Colonic mucosa (tissue), 4 donors: ENCODE results near the gene TMEM232. TPM values are rescaled to one million over a fixed set of nuclear protein-coding genes. Genes with fewer than 3 reads are reported as not detected.

ENCODE experiments used
- DNase-seq: peaks from one replicate; pipeline ENCODE4 v3.0.0-alpha.2; 2020
- H3K27ac ChIP-seq: fragments of 200-600 bp; one replicate; pipeline ENCODE4 v1.8.0; 2021
- H3K27me3 ChIP-seq: fragments of 200-600 bp; one replicate; pipeline ENCODE4 v1.8.0; 2021
- H3K36me3 ChIP-seq: fragments of 200-600 bp; one replicate; pipeline ENCODE4 v1.8.0; 2021
- H3K4me1 ChIP-seq: fragments of 200-600 bp; one replicate; pipeline ENCODE4 v1.8.0; 2021; ENCODE audit warnings: mild to moderate bottlenecking
- H3K4me3 ChIP-seq: fragments of 200-600 bp; one replicate; pipeline ENCODE4 v1.8.0; 2021
- H3K9ac ChIP-seq, 2 donors: one replicate each; pipeline ENCODE4 v1.7.0; 2013; ENCODE audit warnings: control low read depth in 2 of 2, low read depth in 2 of 2, low read length in 2 of 2
- H3K9me3 ChIP-seq: fragments of 200-600 bp; one replicate; pipeline ENCODE4 v1.8.0; 2021
- intact Hi-C: fragments of 100-400 bp; cut with DNase I; formaldehyde crosslinking; loops from one replicate; pipeline ENCODE4 v1.14.1; 2022
- total RNA-seq, 2 donors: library from RNA; stranded (reverse); fragmentation: NEBNext Ultra II Directional in 1 of 2; extraction: Animal tissue kit (Norgen Biotek cat#: 25700) in 1 of 2; gene quantifications; one replicate each; pipeline ENCODE4 v1.2.1, GENCODE V29; 2021
- TF ChIP-seq, protein P1 (sequence below): fragments of 200-600 bp; IDR thresholded peaks from one replicate; pipeline ENCODE4 v1.8.0; 2022; ENCODE audit warnings: antibody characterized with exemption, mild to moderate bottlenecking
- donor health status: healthy.
- donor health status: DM: no; HTN: no; CAD: no.
- donor health status: DM: no; HTN: no; CAD: no.

The TMEM232 gene
- total RNA-seq, 2 donors from 2014 or later: 1.8 to 2.1 TPM

DNA sequence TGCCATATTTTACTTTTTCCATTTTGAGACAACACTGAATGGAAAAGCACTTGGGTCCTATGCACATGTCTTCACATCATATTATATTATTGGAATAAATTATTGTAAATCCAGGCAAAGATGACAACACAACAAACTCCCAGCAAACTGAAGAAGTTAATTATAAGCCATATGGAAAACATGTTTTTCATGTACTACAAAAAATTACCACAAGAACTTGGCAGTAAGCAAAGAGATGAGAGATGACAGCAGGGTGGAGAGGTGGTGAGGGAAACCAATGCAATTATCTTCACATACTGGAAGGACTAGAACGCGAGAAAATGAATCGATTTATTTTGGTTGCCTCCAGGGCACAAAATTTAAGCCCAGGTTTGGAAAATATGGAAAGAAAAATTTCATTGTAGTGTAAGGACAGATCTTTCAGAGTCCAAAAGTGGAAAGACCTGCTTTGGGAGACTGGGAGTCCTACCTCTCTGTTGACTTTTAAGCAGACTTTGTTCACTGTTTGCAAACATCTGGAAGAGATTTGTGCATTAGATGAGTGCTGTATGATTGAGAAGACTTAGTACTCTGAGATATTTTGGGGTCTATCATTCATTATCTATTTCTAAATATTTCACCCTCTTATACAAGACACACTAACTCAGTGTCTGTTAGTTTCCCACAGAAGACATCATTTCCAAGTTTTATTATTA is 138.0 kb downstream of the TMEM232 start:
- H3K36me3 ChIP-seq: no peaks in the 10 kb centered on the region
- no peak for DNase-seq
- intact Hi-C loops: no loop called here

DNA sequence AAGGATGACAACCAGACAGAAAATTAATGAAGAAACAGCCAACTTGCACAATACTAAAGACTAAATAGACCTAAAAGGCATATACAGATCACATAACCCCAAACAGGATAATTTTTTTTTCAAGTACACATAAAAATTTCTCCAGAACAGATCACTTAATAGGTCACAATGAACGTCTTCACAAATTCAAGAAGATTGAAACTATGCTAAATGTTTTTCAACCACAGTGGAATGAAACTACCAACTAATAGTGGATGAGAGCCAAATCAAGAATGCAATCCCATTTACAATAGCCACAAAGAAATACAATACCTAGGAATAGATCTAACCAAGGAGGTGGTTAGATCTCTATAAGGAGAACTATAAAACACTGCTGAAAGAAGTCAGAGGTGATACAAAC is 145.8 kb downstream of the TMEM232 start:
- intact Hi-C loops: no loop called here
- Histone ChIP-seq H3K36me3 (no peaks in the 10 kb centered on the region), H3K4me1 (no peaks in the 10 kb centered on the region), H3K9me3 (no peaks in the 10 kb centered on the region), H3K27ac (no peak overlapping the region), H3K4me3 (no peak overlapping the region), H3K27me3 (no peaks in the 10 kb centered on the region), H3K9ac (no peak overlapping the region)
- no peak for DNase-seq
- TF ChIP-seq, protein P1, sequence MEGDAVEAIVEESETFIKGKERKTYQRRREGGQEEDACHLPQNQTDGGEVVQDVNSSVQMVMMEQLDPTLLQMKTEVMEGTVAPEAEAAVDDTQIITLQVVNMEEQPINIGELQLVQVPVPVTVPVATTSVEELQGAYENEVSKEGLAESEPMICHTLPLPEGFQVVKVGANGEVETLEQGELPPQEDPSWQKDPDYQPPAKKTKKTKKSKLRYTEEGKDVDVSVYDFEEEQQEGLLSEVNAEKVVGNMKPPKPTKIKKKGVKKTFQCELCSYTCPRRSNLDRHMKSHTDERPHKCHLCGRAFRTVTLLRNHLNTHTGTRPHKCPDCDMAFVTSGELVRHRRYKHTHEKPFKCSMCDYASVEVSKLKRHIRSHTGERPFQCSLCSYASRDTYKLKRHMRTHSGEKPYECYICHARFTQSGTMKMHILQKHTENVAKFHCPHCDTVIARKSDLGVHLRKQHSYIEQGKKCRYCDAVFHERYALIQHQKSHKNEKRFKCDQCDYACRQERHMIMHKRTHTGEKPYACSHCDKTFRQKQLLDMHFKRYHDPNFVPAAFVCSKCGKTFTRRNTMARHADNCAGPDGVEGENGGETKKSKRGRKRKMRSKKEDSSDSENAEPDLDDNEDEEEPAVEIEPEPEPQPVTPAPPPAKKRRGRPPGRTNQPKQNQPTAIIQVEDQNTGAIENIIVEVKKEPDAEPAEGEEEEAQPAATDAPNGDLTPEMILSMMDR: no peak

More for the DNA sequence above, 138.0 kb downstream of the TMEM232 start:
- H3K4me1 ChIP-seq: no peaks in the 10 kb centered on the region
- no peak overlapping the region for H3K4me3 ChIP-seq
- TF ChIP-seq, protein P1: no peak
- H3K9ac ChIP-seq: no peak overlapping the region
- H3K27me3 ChIP-seq: no peaks in the 10 kb centered on the region
- no peaks in the 10 kb centered on the region for H3K9me3 ChIP-seq
- H3K27ac ChIP-seq: no peak overlapping the region

DNA sequence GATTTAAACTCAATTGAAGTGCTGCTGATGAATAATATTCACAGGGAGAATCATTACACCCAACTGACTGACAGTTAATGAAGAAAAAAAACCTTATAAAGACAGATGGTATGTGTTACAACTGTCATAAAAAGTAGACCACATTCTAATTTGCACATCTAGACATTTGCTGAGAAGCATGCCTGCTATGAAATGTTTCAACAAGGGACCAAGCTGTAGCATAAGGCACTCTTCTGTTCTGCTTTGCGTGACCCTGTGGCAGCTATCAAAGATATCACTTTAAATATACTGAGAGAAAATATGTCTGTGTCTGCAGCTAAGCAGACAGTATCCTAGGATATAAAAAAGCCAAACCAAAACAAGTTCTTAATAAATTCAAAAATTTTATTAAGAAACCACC is 153.7 kb downstream of the TMEM232 start:
- no peaks in the 10 kb centered on the region for H3K9me3 ChIP-seq
- no peak overlapping the region for H3K4me3 ChIP-seq
- H3K36me3 ChIP-seq: no peaks in the 10 kb centered on the region
- H3K27ac ChIP-seq: no peak overlapping the region
- intact Hi-C loops: no loop called here
- no peak overlapping the region for H3K9ac ChIP-seq
- no peaks in the 10 kb centered on the region for H3K27me3 ChIP-seq
- no peaks in the 10 kb centered on the region for H3K4me1 ChIP-seq
- TF ChIP-seq, protein P1: no peak
- DNase-seq: no peak

DNA sequence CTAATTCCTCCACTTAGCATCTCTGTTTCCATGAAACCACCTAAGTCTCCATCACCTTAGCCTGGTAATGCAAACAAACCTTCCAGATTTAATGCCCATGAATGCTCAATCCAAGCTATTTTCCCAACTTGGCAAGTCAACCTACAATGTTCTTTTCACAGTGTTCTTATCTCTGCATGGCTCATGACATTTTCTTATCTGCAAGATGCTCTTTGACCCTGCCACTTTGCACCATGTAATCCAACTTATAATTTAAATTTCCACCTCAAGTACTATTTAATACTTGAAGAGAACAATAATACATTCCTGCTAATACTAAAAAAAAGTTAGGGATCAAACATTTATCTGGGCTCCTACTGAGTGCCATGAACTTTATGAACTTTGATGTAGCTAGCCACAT is 164.3 kb downstream of the TMEM232 start:
- Histone ChIP-seq H3K4me3 (no peak overlapping the region), H3K27me3 (no peaks in the 10 kb centered on the region), H3K4me1 (no peaks in the 10 kb centered on the region), H3K9ac (no peak overlapping the region), H3K36me3 (no peaks in the 10 kb centered on the region), H3K27ac (no peak overlapping the region), H3K9me3 (no peaks in the 10 kb centered on the region)
- intact Hi-C loops: no loop called here
- DNase-seq: no peak
- TF ChIP-seq, protein P1: no peak

- H3K9me3 ChIP-seq: no peaks in the 10 kb centered on the region
- TF ChIP-seq, protein P1: no peak
- intact Hi-C loops: no loop called here
- H3K36me3 ChIP-seq: no peaks in the 10 kb centered on the region
- no peak for DNase-seq
- H3K4me3 ChIP-seq: no peak overlapping the region
- H3K27ac ChIP-seq: no peak overlapping the region
- H3K27me3 ChIP-seq: no peaks in the 10 kb centered on the region
- no peak overlapping the region for H3K9ac ChIP-seq
- H3K4me1 ChIP-seq: no peaks in the 10 kb centered on the region
Observed at GRCh38 chr5:110561510-110561909, 165.0 kb downstream of the TMEM232 start.
